Gastrocnemius medialis (tissue), 4 donors: Measurements from ENCODE around the gene FBRSL1.

ENCODE experiments used
- CTCF ChIP-seq, 5 experiments: fragments of 450-650 bp in 3 of 5; fragments of 200-600 bp in 2 of 5; sonication (generic) in 2 of 5; IDR thresholded peaks in 4 of 5; conservative IDR thresholded peaks in 1 of 5; 1 replicate in 4 of 5; 2 replicates in 1 of 5; pipeline ENCODE4 v1.5.1; 2016 to 2019; ENCODE audit warnings: antibody characterized with exemption in 5 of 5, mild to moderate bottlenecking in 3 of 5, moderate library complexity in 3 of 5
- POLR2A ChIP-seq, 2 donors: fragments of 450-650 bp; IDR thresholded peaks; one replicate each; pipeline ENCODE4 v1.6.1; 2017; ENCODE audit warnings: antibody characterized with exemption in 2 of 2, mild to moderate bottlenecking in 2 of 2, moderate library complexity in 2 of 2

- TF ChIP-seq CTCF (IDR thresholded peaks at IDR 0.05 in 4 of 5, conservative IDR thresholded peaks at IDR 0.05 in 1 of 5) = no peak
- TF ChIP-seq POLR2A (IDR thresholded peaks at IDR 0.05) = no peak
These were observed 8.6 kb upstream of the FBRSL1 start for GRCh38 chr12:132481345-132481744.
